GM12878 (cell line): ENCODE data around the gene DGKB. TPM values are rescaled to one million over a fixed set of nuclear protein-coding genes. Genes with fewer than 3 reads are reported as not detected.
A peak's percentile ranks its signal among the peaks of the same experiment; 100 is the strongest.

Experiments used
- BMI1 ChIP-seq: fragments of 450-650 bp; IDR thresholded peaks from 2 replicates; pipeline ENCODE4 v1.6.1; 2016; ENCODE audit warnings: mild to moderate bottlenecking, moderate library complexity, borderline replicate concordance
- DPF2 ChIP-seq: fragments of 450-650 bp; IDR thresholded peaks from 2 replicates; pipeline ENCODE4 v1.6.1; 2017; ENCODE audit warnings: mild to moderate bottlenecking
- EED ChIP-seq: sonication (generic); IDR thresholded peaks from 2 replicates; pipeline ENCODE4 v1.6.1; 2016; ENCODE audit warnings: antibody characterized with exemption, low read depth
- GATAD2B ChIP-seq: fragments of 450-650 bp; conservative IDR thresholded peaks from 2 replicates; pipeline ENCODE4 v1.6.1; 2017; ENCODE audit warnings: low read depth, mild to moderate bottlenecking, moderate library complexity
- IKZF2 ChIP-seq, 2 experiments: fragments of 450-650 bp; IDR thresholded peaks; 2 replicates each; pipeline ENCODE4 v1.6.1; 2017; ENCODE audit warnings: mild to moderate bottlenecking in 2 of 2, moderate library complexity in 2 of 2
- JUNB ChIP-seq: IDR thresholded peaks from 2 replicates; pipeline ENCODE4 v1.6.1; 2016; ENCODE audit warnings: antibody characterized with exemption, mild to moderate bottlenecking
- KAT2A ChIP-seq: conservative IDR thresholded peaks from 2 replicates; pipeline ENCODE4 v1.6.1; 2011; ENCODE audit warnings: low read depth, low read length; ENCODE audit not compliant: control insufficient read depth
- LARP7 ChIP-seq: fragments of 450-650 bp; IDR thresholded peaks from 2 replicates; pipeline ENCODE4 v1.6.1; 2017; ENCODE audit warnings: mild to moderate bottlenecking
- MTA3 ChIP-seq: IDR thresholded peaks from 2 replicates; pipeline ENCODE4 v1.6.1; 2012; ENCODE audit warnings: low read length, inconsistent platforms, borderline replicate concordance
- NBN ChIP-seq: fragments of 450-650 bp; IDR thresholded peaks from 2 replicates; pipeline ENCODE4 v1.6.1; 2016
- RAD51 ChIP-seq: fragments of 450-650 bp; IDR thresholded peaks from 2 replicates; pipeline ENCODE4 v1.6.1; 2016; ENCODE audit warnings: moderate library complexity, mild to moderate bottlenecking, inconsistent platforms
- RB1 ChIP-seq: fragments of 450-650 bp; formaldehyde crosslinking; IDR thresholded peaks from 2 replicates; pipeline ENCODE4 v1.6.1; 2017; ENCODE audit warnings: mild to moderate bottlenecking, borderline replicate concordance
- RELB ChIP-seq: fragments of 450-650 bp; IDR thresholded peaks from 2 replicates; pipeline ENCODE4 v1.6.1; 2017; ENCODE audit warnings: low read depth, mild to moderate bottlenecking, moderate library complexity
- SP1 ChIP-seq: IDR thresholded peaks from one replicate; pipeline ENCODE4 v1.6.1; 2011; ENCODE audit warnings: low read depth, low read length
- SPI1 ChIP-seq: IDR thresholded peaks from 2 replicates; pipeline ENCODE4 v1.6.1; 2011; ENCODE audit warnings: low read depth, mild to moderate bottlenecking, low read length, moderate library complexity, borderline replicate concordance; ENCODE audit not compliant: insufficient read depth
- WRNIP1 ChIP-seq: IDR thresholded peaks from 2 replicates; pipeline ENCODE4 v1.6.1; 2011; ENCODE audit warnings: low read depth, low read length, improper control_type of control experiment, borderline replicate concordance
- ZNF687 ChIP-seq: fragments of 450-650 bp; IDR thresholded peaks from 2 replicates; pipeline ENCODE4 v1.6.1; 2017; ENCODE audit warnings: mild to moderate bottlenecking, moderate library complexity
- polyA plus RNA-seq, 11 experiments: library from polyadenylated mRNA; depleted of rRNA in 4 of 11; unstranded in 6 of 11; stranded (reverse) in 5 of 11; fragments of >200 nt; fragmentation: Nextera tagmentation in 4 of 11; fragmentation: Illumina TruSeq in 1 of 11; extraction: Ambion mirVana in 4 of 11; extraction: Trizol in 1 of 11; gene quantifications; 1 replicate in 1 of 11; 2 replicates in 10 of 11; pipeline versions ENCODE4 v1.2.1 to v1.2.3, GENCODE V29; 2011 to 2016; ENCODE audit warnings: inconsistent platforms in 2 of 11, missing spikeins in 2 of 11, low read depth in 1 of 11
- total RNA-seq, 4 experiments: library from RNA; depleted of rRNA in 3 of 4; stranded (reverse); fragments of >200 nt in 3 of 4; fragmentation: Illumina TruSeq in 1 of 4; extraction: Trizol in 1 of 4; gene quantifications; 2 replicates each; pipeline versions ENCODE4 v1.2.1 to v1.2.3, GENCODE V29; 2013 to 2021
- TF ChIP-seq, protein P1 (sequence below): IDR thresholded peaks from 2 replicates; pipeline ENCODE4 v1.6.1; 2012; ENCODE audit warnings: low read depth, low read length, improper control_type of control experiment
- TF ChIP-seq, protein P2 (sequence below): fragments of 450-650 bp; IDR thresholded peaks from 2 replicates; pipeline ENCODE4 v1.6.1; 2016; ENCODE audit warnings: mild to moderate bottlenecking, moderate library complexity, borderline replicate concordance
- TF ChIP-seq, protein P3 (sequence below): IDR thresholded peaks from 2 replicates; pipeline ENCODE4 v1.6.1; 2011; ENCODE audit warnings: borderline replicate concordance, low read depth, mild to moderate bottlenecking, moderate library complexity, low read length; ENCODE audit not compliant: insufficient read depth, poor library complexity, severe bottlenecking

The DGKB gene
- total and polyA plus RNA-seq, 10 of the 15 experiments (the other 5 are each of a cell fraction or from before 2014, with no cell fraction given): 0.02 to 0.10 (median 0.04) TPM; not detected in 6

GRCh38 chr7:14630048-14630447 is 272.5 kb downstream of the DGKB start (continued):
- TF ChIP-seq, protein P1, sequence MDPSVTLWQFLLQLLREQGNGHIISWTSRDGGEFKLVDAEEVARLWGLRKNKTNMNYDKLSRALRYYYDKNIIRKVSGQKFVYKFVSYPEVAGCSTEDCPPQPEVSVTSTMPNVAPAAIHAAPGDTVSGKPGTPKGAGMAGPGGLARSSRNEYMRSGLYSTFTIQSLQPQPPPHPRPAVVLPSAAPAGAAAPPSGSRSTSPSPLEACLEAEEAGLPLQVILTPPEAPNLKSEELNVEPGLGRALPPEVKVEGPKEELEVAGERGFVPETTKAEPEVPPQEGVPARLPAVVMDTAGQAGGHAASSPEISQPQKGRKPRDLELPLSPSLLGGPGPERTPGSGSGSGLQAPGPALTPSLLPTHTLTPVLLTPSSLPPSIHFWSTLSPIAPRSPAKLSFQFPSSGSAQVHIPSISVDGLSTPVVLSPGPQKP: no peak
- TF ChIP-seq RB1 (no peak), BMI1 (no peak), GATAD2B (no peak), RELB (no peak), DPF2 (peak; percentile 68; the same call in 1 of the 2 replicates), LARP7 (no peak), JUNB (no peak), SP1 (no peak), KAT2A (no peak), EED (no peak), NBN (no peak), WRNIP1 (no peak), SPI1 (peak; percentile 56; the same call in 1 of the 2 replicates), ZNF687 (no peak), MTA3 (no peak), IKZF2 (IDR thresholded peaks at IDR 0.05) (peak in 1 of 2 experiments; percentile 20; a peak in 1 of 4 replicates), RAD51 (no peak)
- TF ChIP-seq, protein P2, sequence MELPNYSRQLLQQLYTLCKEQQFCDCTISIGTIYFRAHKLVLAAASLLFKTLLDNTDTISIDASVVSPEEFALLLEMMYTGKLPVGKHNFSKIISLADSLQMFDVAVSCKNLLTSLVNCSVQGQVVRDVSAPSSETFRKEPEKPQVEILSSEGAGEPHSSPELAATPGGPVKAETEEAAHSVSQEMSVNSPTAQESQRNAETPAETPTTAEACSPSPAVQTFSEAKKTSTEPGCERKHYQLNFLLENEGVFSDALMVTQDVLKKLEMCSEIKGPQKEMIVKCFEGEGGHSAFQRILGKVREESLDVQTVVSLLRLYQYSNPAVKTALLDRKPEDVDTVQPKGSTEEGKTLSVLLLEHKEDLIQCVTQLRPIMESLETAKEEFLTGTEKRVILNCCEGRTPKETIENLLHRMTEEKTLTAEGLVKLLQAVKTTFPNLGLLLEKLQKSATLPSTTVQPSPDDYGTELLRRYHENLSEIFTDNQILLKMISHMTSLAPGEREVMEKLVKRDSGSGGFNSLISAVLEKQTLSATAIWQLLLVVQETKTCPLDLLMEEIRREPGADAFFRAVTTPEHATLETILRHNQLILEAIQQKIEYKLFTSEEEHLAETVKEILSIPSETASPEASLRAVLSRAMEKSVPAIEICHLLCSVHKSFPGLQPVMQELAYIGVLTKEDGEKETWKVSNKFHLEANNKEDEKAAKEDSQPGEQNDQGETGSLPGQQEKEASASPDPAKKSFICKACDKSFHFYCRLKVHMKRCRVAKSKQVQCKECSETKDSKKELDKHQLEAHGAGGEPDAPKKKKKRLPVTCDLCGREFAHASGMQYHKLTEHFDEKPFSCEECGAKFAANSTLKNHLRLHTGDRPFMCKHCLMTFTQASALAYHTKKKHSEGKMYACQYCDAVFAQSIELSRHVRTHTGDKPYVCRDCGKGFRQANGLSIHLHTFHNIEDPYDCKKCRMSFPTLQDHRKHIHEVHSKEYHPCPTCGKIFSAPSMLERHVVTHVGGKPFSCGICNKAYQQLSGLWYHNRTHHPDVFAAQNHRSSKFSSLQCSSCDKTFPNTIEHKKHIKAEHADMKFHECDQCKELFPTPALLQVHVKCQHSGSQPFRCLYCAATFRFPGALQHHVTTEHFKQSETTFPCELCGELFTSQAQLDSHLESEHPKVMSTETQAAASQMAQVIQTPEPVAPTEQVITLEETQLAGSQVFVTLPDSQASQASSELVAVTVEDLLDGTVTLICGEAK: no peak
- TF ChIP-seq, protein P3, sequence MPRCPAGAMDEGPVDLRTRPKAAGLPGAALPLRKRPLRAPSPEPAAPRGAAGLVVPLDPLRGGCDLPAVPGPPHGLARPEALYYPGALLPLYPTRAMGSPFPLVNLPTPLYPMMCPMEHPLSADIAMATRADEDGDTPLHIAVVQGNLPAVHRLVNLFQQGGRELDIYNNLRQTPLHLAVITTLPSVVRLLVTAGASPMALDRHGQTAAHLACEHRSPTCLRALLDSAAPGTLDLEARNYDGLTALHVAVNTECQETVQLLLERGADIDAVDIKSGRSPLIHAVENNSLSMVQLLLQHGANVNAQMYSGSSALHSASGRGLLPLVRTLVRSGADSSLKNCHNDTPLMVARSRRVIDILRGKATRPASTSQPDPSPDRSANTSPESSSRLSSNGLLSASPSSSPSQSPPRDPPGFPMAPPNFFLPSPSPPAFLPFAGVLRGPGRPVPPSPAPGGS: no peak
